ENCODE data around the gene OCSTAMP. TPM values are rescaled to one million over a fixed set of nuclear protein-coding genes. Genes with fewer than 3 reads are reported as not detected.
A peak's percentile ranks its signal among the peaks of the same experiment; 100 is the strongest.

The OCSTAMP gene
- total and polyA plus RNA-seq, 7 donors = not detected

DNA sequence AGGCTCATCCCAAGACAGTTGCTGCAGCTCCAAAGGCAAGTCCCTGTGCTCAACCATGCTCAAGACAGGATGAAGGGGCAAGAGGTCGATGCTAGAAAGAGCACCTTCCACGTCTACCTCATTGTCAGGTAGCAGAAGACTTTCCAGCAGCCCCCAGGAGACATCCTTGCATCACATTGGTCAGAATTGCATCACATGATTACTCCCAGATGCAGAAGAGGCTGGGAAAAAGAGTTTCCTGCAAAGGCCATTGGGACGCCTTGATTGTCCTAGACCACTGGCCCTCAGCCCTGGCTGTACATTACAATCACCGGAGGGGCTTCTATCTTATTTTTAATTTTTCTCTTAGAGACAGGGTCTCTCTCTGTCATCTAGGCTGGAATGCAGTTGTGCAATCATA lies 19.8 kb downstream of the OCSTAMP start:
- H3K27me3 ChIP-seq = no peaks in the 10 kb centered on the region
- no peak overlapping the region for H3K4me3 ChIP-seq
- TF ChIP-seq EP300 (IDR thresholded peaks at IDR 0.05) (no peak), POLR2A (IDR thresholded peaks at IDR 0.05) (no peak), POLR2AphosphoS5 (IDR thresholded peaks at IDR 0.05) (no peak)
- TF ChIP-seq, protein P1, sequence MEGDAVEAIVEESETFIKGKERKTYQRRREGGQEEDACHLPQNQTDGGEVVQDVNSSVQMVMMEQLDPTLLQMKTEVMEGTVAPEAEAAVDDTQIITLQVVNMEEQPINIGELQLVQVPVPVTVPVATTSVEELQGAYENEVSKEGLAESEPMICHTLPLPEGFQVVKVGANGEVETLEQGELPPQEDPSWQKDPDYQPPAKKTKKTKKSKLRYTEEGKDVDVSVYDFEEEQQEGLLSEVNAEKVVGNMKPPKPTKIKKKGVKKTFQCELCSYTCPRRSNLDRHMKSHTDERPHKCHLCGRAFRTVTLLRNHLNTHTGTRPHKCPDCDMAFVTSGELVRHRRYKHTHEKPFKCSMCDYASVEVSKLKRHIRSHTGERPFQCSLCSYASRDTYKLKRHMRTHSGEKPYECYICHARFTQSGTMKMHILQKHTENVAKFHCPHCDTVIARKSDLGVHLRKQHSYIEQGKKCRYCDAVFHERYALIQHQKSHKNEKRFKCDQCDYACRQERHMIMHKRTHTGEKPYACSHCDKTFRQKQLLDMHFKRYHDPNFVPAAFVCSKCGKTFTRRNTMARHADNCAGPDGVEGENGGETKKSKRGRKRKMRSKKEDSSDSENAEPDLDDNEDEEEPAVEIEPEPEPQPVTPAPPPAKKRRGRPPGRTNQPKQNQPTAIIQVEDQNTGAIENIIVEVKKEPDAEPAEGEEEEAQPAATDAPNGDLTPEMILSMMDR (IDR thresholded peaks at IDR 0.05) = no peak
- no peaks in the 10 kb centered on the region for H3K9me3 ChIP-seq
- no peaks in the 10 kb centered on the region for H3K36me3 ChIP-seq
- no peak overlapping the region for H3K27ac ChIP-seq
- intact Hi-C loops (cut with DNase I) = no loop called here
- no peaks in the 10 kb centered on the region for H3K4me1 ChIP-seq
- no peak for DNase-seq
- WGBS, 2 donors = 74 to 81% methylated on average over 4 of the region's 4 CpGs

DNA sequence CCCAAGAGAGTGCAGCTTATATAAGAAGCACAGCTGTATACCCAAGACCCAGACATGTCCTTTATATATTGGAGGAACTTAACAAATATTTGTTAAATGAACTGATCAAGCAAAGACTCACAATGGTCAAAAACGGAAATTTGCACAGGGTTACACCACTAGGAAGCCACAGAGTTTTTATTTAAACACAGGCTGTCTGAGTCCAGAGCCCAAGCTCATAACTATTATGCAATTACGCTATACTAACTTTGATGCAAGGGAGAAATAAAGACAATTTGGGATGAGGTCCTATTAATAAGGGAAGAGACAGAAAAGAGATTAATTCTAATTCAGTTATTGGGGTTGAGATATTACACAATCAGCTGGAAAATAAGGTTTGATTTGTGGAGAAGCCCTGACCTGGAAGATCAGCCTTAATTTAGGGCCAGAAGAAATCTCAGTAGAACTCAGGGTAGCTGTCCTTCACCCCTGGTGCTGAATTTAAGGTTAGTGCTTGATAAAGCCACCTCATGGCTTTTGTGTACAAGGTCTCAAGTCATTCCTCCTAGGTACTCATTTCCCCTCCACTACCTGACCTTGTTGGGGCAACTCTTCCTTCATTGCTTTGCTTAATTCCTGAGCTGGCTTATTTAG lies 26.6 kb downstream of the OCSTAMP start:
- intact Hi-C loops (cut with DNase I) = no loop called here
- no peak overlapping the region for H3K4me3 ChIP-seq
- no peaks in the 10 kb centered on the region for H3K4me1 ChIP-seq
- H3K36me3 ChIP-seq = no peaks in the 10 kb centered on the region
- DNase-seq = no peak
- TF ChIP-seq, protein P1 (IDR thresholded peaks at IDR 0.05) = no peak
- TF ChIP-seq POLR2AphosphoS5 (IDR thresholded peaks at IDR 0.05) (no peak), POLR2A (IDR thresholded peaks at IDR 0.05) (no peak), EP300 (IDR thresholded peaks at IDR 0.05) (no peak)
- H3K27ac ChIP-seq = no peak overlapping the region
- peaks cover 0 to 4% (median 2%) of the 10 kb centered on the region in 3 donors for H3K27me3 ChIP-seq
- WGBS, 2 donors = 51 to 55% methylated on average over 2 of the region's 2 CpGs
- H3K9me3 ChIP-seq = no peaks in the 10 kb centered on the region

DNA sequence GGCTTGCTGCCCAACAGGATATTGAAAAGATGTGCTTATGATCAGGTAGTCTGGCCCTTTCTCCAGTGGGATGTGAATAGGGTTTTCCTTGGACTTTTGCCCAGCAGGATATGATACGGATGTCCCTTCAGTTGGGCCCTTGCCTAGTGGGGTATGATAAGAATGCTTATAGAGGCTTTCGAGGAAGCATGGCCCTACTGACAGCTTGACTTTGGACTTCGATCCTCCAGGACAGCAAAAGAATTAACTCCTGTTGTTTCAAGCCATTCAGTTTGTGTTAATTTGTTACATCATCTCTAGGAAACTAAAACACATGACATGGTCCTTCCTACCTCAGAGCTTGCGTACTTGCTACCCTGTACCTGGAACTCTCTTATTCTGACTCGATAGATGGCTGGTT lies 27.3 kb downstream of the OCSTAMP start:
- intact Hi-C loops (cut with DNase I) = no loop called here
- peaks cover 0 to 7% (median 2%) of the 10 kb centered on the region in 3 donors for H3K27me3 ChIP-seq
- H3K4me3 ChIP-seq = no peak overlapping the region
- WGBS, 2 donors = 41 to 63% methylated on average over 5 of the region's 5 CpGs
- H3K9me3 ChIP-seq = no peaks in the 10 kb centered on the region
- no peak overlapping the region for H3K27ac ChIP-seq
- no peaks in the 10 kb centered on the region for H3K4me1 ChIP-seq
- H3K36me3 ChIP-seq = no peaks in the 10 kb centered on the region
- no peak for DNase-seq
- TF ChIP-seq POLR2AphosphoS5 (IDR thresholded peaks at IDR 0.05) (no peak), EP300 (IDR thresholded peaks at IDR 0.05) (no peak), POLR2A (IDR thresholded peaks at IDR 0.05) (no peak)
- TF ChIP-seq, protein P1 (IDR thresholded peaks at IDR 0.05) = no peak

DNA sequence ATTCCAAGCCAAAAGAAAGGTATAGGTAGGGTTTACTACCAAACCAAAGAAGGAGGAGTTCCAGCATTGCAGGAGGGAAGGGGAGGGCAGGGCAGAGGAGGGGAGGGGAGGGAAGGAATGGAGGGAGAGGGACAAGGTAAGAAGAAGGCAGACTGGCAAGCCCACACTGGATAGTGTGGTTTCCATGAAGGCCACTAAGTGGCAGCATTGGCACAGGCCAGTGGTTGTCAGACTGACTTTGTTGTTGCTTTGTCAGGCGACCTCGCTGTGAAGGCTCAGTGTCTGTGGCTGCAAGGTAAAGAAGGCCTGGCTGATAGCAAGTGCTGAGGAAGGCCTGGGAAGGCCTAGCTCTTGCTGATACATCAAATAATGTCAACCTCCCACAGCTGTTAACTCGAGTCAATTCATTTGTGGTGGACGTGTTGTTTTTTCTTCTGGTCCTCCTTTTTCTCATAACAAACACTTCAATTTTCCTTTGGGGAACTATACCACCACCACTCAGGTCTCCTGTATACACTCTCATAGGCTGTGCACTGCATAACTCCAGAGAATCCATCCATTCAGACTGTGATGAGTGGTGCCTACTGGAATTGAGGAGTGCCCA lies 29.4 kb downstream of the OCSTAMP start:
- intact Hi-C loops (cut with DNase I) = no loop called here
- no peak for DNase-seq
- TF ChIP-seq, protein P1 (IDR thresholded peaks at IDR 0.05) = peak in 2 of 4 experiments; percentile 35 to 37
- no peak for TF ChIP-seq POLR2A (IDR thresholded peaks at IDR 0.05)

More for the DNA sequence above, 29.4 kb downstream of the OCSTAMP start:
- no peaks in the 10 kb centered on the region for H3K4me1 ChIP-seq
- H3K4me3 ChIP-seq = no peak overlapping the region
- 37 to 39% methylated on average over 4 of the region's 4 CpGs for WGBS, 2 donors
- H3K27me3 ChIP-seq = peaks cover 0 to 12% (median 5%) of the 10 kb centered on the region in 3 donors
- no peaks in the 10 kb centered on the region for H3K9me3 ChIP-seq
- no peak overlapping the region for H3K27ac ChIP-seq
- no peaks in the 10 kb centered on the region for H3K36me3 ChIP-seq
